OCI-LY3 (cell line): Measurements from ENCODE around the gene TSHR.

Experiments
- EZH2phosphoT487 ChIP-seq: fragments of 200-600 bp; shearing (Covaris generic); IDR thresholded peaks from 2 replicates; pipeline ENCODE4 v1.6.1; 2018; ENCODE audit warnings: antibody characterized with exemption, mixed run types, low read depth
- TF ChIP-seq, protein P1 (sequence below): fragments of 200-600, 300-600 bp; sonication (generic); IDR thresholded peaks from 2 replicates; pipeline ENCODE4 v1.5.1; 2014; ENCODE audit warnings: antibody characterized with exemption, low read length, low read depth

DNA sequence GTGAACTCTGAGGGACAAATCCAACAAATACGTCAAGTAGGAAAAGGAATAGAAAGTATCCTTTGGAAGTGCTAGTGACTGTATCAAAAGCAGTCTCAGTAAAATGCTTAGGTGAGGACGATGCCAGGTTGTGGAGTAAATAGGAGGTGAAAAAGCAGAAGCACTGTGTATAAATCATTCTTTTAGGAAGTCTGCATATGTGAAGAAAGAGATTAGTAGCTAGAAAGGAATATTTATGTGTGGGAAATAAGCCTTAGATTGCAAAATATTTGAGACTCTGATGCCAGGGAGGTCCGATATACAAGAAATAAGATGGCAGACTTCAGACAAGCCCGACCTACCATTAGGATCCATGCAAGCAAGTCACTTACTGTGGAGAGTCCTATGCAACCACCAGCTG lies 21.7 kb upstream of the TSHR start:
- TF ChIP-seq, protein P1, sequence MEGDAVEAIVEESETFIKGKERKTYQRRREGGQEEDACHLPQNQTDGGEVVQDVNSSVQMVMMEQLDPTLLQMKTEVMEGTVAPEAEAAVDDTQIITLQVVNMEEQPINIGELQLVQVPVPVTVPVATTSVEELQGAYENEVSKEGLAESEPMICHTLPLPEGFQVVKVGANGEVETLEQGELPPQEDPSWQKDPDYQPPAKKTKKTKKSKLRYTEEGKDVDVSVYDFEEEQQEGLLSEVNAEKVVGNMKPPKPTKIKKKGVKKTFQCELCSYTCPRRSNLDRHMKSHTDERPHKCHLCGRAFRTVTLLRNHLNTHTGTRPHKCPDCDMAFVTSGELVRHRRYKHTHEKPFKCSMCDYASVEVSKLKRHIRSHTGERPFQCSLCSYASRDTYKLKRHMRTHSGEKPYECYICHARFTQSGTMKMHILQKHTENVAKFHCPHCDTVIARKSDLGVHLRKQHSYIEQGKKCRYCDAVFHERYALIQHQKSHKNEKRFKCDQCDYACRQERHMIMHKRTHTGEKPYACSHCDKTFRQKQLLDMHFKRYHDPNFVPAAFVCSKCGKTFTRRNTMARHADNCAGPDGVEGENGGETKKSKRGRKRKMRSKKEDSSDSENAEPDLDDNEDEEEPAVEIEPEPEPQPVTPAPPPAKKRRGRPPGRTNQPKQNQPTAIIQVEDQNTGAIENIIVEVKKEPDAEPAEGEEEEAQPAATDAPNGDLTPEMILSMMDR, result no peak
- TF ChIP-seq EZH2phosphoT487, result no peak
